Measurements from ENCODE around the gene ING3.

ING3 gene

DNA sequence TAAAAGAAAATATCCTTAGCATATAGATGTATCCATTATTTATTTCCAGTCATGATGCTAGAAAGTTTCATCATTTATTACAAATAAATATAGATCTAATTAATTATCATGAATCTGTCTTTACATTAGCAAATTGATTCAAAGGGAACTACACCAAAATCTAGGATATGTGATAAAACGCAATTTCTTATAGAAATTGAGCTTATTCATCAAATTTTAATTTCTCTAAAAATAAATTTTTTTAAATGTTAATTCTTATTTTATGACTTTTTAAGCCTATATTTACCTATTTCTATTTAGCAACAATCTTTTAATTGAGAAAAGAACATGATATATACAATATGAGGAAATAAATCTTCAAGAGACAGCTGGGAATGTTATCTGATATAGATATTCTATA is 34.0 kb upstream of the ING3 start:
- Histone ChIP-seq H3K27me3 (ENCODE audit: insufficient read depth, poor library complexity, severe bottlenecking) (no peaks in the 10 kb centered on the region), H3K27ac (replicated peaks) (no peak overlapping the region), H3K4me3 (replicated peaks; ENCODE audit: insufficient read depth, low read length) (no peak overlapping the region)
- TF ChIP-seq, protein P1, sequence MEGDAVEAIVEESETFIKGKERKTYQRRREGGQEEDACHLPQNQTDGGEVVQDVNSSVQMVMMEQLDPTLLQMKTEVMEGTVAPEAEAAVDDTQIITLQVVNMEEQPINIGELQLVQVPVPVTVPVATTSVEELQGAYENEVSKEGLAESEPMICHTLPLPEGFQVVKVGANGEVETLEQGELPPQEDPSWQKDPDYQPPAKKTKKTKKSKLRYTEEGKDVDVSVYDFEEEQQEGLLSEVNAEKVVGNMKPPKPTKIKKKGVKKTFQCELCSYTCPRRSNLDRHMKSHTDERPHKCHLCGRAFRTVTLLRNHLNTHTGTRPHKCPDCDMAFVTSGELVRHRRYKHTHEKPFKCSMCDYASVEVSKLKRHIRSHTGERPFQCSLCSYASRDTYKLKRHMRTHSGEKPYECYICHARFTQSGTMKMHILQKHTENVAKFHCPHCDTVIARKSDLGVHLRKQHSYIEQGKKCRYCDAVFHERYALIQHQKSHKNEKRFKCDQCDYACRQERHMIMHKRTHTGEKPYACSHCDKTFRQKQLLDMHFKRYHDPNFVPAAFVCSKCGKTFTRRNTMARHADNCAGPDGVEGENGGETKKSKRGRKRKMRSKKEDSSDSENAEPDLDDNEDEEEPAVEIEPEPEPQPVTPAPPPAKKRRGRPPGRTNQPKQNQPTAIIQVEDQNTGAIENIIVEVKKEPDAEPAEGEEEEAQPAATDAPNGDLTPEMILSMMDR (IDR thresholded peaks at IDR 0.05; ENCODE audit: insufficient read depth, low read length): no peak
- TF ChIP-seq, protein P2, sequence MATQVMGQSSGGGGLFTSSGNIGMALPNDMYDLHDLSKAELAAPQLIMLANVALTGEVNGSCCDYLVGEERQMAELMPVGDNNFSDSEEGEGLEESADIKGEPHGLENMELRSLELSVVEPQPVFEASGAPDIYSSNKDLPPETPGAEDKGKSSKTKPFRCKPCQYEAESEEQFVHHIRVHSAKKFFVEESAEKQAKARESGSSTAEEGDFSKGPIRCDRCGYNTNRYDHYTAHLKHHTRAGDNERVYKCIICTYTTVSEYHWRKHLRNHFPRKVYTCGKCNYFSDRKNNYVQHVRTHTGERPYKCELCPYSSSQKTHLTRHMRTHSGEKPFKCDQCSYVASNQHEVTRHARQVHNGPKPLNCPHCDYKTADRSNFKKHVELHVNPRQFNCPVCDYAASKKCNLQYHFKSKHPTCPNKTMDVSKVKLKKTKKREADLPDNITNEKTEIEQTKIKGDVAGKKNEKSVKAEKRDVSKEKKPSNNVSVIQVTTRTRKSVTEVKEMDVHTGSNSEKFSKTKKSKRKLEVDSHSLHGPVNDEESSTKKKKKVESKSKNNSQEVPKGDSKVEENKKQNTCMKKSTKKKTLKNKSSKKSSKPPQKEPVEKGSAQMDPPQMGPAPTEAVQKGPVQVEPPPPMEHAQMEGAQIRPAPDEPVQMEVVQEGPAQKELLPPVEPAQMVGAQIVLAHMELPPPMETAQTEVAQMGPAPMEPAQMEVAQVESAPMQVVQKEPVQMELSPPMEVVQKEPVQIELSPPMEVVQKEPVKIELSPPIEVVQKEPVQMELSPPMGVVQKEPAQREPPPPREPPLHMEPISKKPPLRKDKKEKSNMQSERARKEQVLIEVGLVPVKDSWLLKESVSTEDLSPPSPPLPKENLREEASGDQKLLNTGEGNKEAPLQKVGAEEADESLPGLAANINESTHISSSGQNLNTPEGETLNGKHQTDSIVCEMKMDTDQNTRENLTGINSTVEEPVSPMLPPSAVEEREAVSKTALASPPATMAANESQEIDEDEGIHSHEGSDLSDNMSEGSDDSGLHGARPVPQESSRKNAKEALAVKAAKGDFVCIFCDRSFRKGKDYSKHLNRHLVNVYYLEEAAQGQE (IDR thresholded peaks at IDR 0.05; ENCODE audit: insufficient replicate concordance, low read depth): no peak
- TF ChIP-seq GABPA (IDR thresholded peaks at IDR 0.05; ENCODE audit: low read depth) (no peak), POLR2AphosphoS5 (IDR thresholded peaks at IDR 0.05; ENCODE audit: low read depth) (no peak), SPI1 (IDR thresholded peaks at IDR 0.05; ENCODE audit: borderline replicate concordance, low read depth) (no peak)
- DNase-seq (ENCODE audit: low read depth in 1 of 2, low spot score in 1 of 2): no peak

DNA sequence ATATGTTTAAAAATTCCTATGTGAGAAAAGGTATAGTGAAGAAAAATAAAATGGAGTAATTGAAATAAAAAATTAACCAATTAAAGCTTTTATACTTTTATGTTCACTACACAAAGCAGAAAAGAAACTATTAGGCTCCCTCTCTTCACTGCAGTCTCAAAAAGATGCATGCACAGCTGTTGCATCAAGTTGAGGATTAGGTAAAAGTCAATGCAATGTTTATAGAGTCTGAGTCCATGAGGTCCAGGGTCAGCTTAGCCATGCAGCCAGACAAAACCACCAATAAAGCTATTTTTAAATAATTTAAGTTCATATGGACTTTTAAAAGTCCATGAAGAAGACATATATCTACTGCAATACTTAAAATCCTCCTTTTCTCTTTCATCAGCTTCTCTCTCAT is 31.1 kb upstream of the ING3 start:
- H3K4me3 ChIP-seq (replicated peaks; ENCODE audit: insufficient read depth, low read length): no peak overlapping the region
- H3K27me3 ChIP-seq (ENCODE audit: insufficient read depth, poor library complexity, severe bottlenecking): no peaks in the 10 kb centered on the region
- no peak for TF ChIP-seq SPI1 (IDR thresholded peaks at IDR 0.05; ENCODE audit: borderline replicate concordance, low read depth)
- TF ChIP-seq, protein P1 (IDR thresholded peaks at IDR 0.05; ENCODE audit: insufficient read depth, low read length): no peak
- no peak for TF ChIP-seq GABPA (IDR thresholded peaks at IDR 0.05; ENCODE audit: low read depth)
- TF ChIP-seq, protein P2 (IDR thresholded peaks at IDR 0.05; ENCODE audit: insufficient replicate concordance, low read depth): no peak
- no peak for TF ChIP-seq POLR2AphosphoS5 (IDR thresholded peaks at IDR 0.05; ENCODE audit: low read depth)
- no peak for DNase-seq (ENCODE audit: low read depth in 1 of 2, low spot score in 1 of 2)
- H3K27ac ChIP-seq (replicated peaks): no peak overlapping the region

DNA sequence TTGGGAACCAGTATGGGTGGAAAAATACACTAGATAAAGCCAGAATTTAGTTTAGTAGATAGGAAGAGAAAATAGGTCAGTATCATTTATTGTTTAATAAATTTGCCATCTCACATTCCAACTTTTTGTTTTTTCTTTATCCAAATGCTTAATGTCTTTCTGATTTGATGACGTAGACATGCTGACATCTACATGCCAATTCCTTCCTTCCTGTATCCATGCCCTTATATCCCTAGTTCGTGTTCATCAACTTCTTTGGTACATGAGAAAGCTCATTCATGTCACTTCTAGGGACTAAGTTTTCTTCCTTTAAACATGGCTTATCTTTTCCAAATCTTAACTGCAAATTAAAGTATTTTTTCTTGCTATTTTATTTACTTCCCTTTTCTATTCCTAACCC is 30.5 kb upstream of the ING3 start:
- H3K27ac ChIP-seq (replicated peaks): no peak overlapping the region
- H3K27me3 ChIP-seq (ENCODE audit: insufficient read depth, poor library complexity, severe bottlenecking): no peaks in the 10 kb centered on the region
- no peak overlapping the region for H3K4me3 ChIP-seq (replicated peaks; ENCODE audit: insufficient read depth, low read length)
- DNase-seq (ENCODE audit: low read depth in 1 of 2, low spot score in 1 of 2): no peak
- TF ChIP-seq, protein P1 (IDR thresholded peaks at IDR 0.05; ENCODE audit: insufficient read depth, low read length): no peak
- TF ChIP-seq SPI1 (IDR thresholded peaks at IDR 0.05; ENCODE audit: borderline replicate concordance, low read depth): no peak

DNA sequence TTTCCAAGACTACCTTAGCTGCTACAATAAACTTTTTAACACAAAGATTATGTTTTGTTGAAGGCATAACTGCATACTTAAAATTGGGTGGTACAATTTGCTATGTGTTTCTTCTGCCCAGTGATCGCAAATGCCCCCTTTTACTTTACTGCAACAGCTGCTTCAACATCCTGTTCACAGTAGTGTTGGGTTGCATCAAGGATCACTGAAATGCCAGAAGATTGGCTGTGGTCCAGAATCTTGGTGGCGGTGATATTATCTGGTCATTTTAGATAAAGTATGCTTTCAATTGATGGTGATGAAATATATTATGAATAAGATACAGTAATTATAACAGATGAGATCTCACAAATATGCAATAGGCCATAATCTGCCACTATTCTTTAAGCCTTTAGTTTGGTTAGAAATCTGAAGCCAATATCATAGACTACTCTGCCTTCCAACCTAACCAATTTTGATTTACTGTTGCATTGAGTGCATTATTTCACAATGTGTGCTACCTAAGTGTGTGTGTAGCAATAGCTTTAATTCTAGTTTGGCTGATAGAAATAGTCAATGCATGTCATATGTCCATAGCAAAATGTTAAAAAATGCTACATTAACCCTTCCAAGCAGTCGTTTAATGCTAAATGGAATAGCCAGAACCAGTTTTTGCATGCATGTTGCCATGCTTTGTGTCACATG is 29.8 kb upstream of the ING3 start:
- Histone ChIP-seq H3K4me3 (replicated peaks; ENCODE audit: insufficient read depth, low read length) (no peak overlapping the region), H3K27me3 (ENCODE audit: insufficient read depth, poor library complexity, severe bottlenecking) (no peaks in the 10 kb centered on the region), H3K27ac (replicated peaks) (no peak overlapping the region)
- TF ChIP-seq POLR2AphosphoS5 (IDR thresholded peaks at IDR 0.05; ENCODE audit: low read depth): no peak
- no peak for TF ChIP-seq GABPA (IDR thresholded peaks at IDR 0.05; ENCODE audit: low read depth)
- TF ChIP-seq SPI1 (IDR thresholded peaks at IDR 0.05; ENCODE audit: borderline replicate concordance, low read depth): no peak
- TF ChIP-seq, protein P1 (IDR thresholded peaks at IDR 0.05; ENCODE audit: insufficient read depth, low read length): no peak
- TF ChIP-seq, protein P2 (IDR thresholded peaks at IDR 0.05; ENCODE audit: insufficient replicate concordance, low read depth): no peak
- DNase-seq (ENCODE audit: low read depth in 1 of 2, low spot score in 1 of 2): no peak
